Measurements from ENCODE around the gene ZNF202. TPM values are rescaled to one million over a fixed set of nuclear protein-coding genes. Genes with fewer than 3 reads are reported as not detected.
"Not testable (repeated sequence)": the region's sequence is repeated elsewhere in the genome, so short reads cannot be mapped to it uniquely, and the experiment has no call there.

Gene ZNF202
- polyA plus RNA-seq, 1 donor: 20.6 TPM

DNA sequence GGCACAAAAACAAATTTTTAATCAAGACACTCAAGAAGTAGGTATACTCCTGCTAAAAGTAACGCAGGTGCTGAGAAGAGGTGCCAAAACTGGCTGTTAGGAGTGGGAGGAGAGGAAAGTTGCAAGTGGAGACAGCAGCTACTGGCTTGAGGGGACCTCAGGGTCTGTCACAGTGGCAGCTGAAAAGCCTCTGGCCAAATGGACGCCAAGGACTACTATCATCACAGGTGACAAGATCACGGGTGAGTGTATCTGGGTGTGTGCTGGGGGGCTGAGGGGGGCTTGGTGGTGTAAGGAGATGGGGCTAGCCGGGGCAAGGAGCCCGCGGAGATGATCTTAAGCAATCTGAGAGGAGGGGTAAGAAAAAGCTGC lies 687 bp downstream of the ZNF202 start:
- no peak for DNase-seq

- DNase-seq: no peak
Measured at GRCh38 chr11:123738374-123738773, 3.1 kb downstream of the ZNF202 start.

DNA sequence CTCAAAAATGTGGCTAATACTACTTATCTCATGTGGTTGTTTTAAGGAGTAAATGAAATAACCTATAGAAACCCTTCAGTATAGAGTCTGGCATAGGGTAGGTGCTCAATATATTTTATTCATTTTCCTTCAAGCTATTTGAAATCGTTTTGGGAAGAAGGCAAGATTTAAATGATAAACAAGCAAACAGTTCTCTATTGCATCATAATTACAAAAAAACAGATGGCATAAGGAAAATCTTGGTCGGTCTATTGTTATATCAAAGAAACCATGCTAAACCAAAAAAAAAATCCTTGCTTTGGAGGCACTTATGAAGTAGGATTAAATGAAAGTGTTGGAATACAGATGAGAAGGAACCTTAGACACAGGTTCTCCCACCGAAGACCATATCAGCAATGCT lies 4.7 kb downstream of the ZNF202 start:
- no peak for DNase-seq

GRCh38 chr11:123729602-123730001 lies 11.9 kb downstream of the ZNF202 start:
- no peak for DNase-seq

GRCh38 chr11:123725995-123726655 lies 15.3 kb downstream of the ZNF202 start:
- no peak for DNase-seq

- no peak for DNase-seq
Measured at GRCh38 chr11:123719452-123719851, 22.0 kb downstream of the ZNF202 start.

- no peak for DNase-seq
Measured at GRCh38 chr11:123718469-123718868, 23.0 kb downstream of the ZNF202 start.

DNA sequence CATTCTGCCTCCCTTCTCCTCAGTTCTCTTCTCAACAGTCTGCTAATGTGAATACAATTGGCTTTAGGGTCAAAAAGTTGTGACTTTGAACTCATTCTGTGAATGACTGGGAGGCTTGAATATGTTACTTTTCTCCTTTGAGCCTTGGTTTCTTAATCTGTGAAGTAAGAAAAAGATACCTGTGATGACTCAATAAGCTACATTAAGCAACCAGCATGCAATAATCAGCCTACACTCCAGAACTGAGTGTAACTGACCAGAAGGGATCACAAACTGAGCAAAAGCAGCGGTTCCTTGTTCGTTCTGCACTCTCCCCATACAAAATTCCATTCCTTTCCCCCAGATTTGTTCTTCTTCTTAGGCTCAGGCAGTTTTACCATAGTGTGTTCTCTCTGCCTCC lies 23.4 kb downstream of the ZNF202 start:
- no peak for DNase-seq

- DNase-seq: not testable (repeated sequence)
Measured at GRCh38 chr11:123712627-123713026, 28.8 kb downstream of the ZNF202 start.

- peak; percentile 47 for DNase-seq
Measured at GRCh38 chr11:123707606-123708205, 33.8 kb downstream of the ZNF202 start.

- DNase-seq: no peak
Measured at GRCh38 chr11:123707206-123707605, 34.3 kb downstream of the ZNF202 start.

GRCh38 chr11:123704341-123704740 lies 37.1 kb downstream of the ZNF202 start:
- no peak for DNase-seq

GRCh38 chr11:123702696-123703095 lies 38.8 kb downstream of the ZNF202 start:
- DNase-seq: no peak

DNA sequence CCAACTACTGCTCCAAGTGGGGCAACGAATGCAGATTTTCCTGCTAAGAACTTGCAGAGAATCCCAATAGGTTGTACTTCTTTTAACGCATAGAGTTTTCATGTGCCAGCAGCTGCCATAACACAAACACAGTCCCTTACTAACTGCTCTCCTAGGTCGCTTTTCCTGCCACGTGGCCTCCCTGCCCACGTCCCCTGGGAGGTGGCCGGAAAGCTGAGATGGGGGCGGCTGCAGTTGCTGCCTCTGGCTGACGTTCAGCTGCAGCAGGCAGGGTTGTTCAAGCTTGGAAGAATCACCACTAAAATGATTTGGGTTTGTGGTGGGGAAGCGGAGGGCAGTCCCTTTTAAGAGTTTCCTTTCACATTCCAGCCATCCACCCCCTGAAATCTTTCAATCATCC lies 39.3 kb downstream of the ZNF202 start:
- peak; percentile 3 for DNase-seq

GRCh38 chr11:123700772-123701171 lies 40.7 kb downstream of the ZNF202 start:
- no peak for DNase-seq

DNA sequence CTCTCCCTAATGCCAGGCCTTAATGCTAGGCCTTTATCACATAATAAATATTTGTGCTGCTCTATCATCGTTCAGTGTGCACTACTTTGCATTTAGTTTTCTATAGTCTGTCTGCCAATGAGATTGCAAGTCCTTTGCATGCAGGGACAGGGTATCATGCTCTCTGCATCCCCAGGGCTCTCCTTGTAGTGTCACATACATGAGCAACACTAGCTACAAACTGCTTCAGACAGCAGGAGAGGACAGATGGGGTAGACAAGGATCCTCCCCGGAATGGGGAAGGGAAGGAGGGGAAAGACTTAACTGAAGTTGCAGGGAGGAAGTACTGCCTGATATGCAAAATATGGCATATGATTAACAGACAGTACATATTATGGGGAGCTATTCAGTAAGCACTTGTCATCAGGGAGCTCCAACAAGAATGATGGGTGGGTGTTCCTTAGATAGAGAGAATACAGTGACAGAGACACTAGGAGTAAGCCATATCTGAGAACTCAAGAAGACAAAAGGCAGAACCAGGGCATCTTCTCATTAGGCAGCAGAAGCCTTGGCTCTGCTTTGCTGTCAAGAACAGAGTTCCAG lies 42.8 kb downstream of the ZNF202 start:
- DNase-seq: no peak

GRCh38 chr11:123696183-123696582 lies 45.3 kb downstream of the ZNF202 start:
- DNase-seq: no peak

DNA sequence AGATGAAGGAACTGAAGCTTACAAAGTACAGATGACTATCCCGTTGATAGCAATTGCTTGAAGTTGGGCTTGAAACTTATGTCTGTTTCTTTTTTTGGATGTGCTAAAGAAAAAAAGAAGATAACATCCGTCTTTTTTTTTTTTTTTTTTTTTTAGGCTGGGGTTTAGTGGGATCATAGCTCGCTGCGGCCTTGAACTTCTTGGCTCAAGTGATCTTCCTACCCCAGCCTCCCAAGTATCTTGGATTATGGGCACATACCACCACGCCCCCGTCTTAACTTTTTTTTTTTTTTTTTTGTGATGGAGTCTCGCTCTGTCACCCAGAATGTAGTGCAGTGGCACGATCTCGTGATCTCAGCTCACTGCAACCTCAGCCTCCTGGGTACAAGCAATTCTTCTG lies 46.2 kb downstream of the ZNF202 start:
- no peak for DNase-seq

GRCh38 chr11:123694551-123694950 lies 46.9 kb downstream of the ZNF202 start:
- DNase-seq: no peak

DNA sequence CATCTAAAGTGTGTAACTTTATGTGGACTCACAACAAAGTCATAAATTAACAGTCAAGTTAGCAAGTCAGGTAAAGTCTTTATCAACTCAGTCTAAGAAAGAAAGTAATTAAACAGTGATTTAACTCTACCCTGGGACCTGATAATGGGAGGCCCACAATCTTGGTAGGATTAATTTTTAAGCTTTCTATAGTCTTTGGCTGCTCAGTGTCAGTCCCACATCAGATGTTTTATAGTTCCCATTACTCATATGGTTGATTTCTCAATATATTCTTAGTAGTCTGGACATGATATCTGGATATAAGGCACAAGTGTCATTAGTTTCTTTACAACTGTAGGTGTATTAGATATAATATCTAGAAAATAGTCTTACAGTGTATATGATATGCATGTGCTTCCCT lies 48.5 kb downstream of the ZNF202 start:
- no peak for DNase-seq

DNA sequence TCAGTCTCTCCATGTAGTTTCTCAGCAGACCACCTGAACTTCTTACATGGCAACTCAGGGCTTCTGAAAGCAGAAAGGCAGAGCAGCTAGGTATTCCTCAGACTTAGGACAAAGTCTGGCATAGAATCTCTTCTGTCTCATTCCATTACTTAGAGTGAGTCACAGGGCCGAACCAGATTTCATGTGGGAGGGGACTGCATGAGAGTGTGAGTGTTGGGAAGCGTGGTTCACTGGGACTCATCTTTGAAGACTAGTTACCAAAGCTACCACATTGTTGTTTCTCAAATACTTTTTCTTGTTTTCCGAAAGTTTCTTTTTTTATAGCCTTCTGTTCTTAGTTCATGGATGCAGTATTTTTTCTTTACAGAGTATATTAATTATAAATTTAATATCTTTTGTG lies 51.0 kb downstream of the ZNF202 start:
- no peak for DNase-seq

DNA sequence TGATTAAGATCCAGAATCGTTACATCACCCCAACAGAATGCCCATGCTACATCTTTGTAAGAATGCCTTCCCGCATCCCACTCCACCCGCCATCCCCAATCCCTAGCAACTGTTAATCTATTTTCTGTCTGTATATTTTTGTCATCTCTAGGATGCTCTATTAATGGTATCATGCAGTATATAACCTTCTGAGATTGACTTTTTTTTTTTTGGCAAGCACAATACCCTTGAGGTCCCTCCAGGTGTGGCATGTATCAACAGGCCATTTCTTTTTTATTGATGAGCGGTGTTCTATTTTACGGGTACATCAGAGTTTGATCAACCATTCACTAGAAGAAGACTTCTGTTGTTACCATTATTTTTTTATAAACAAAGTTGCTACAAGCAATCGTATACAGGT lies 56.9 kb downstream of the ZNF202 start:
- no peak for DNase-seq

DNA sequence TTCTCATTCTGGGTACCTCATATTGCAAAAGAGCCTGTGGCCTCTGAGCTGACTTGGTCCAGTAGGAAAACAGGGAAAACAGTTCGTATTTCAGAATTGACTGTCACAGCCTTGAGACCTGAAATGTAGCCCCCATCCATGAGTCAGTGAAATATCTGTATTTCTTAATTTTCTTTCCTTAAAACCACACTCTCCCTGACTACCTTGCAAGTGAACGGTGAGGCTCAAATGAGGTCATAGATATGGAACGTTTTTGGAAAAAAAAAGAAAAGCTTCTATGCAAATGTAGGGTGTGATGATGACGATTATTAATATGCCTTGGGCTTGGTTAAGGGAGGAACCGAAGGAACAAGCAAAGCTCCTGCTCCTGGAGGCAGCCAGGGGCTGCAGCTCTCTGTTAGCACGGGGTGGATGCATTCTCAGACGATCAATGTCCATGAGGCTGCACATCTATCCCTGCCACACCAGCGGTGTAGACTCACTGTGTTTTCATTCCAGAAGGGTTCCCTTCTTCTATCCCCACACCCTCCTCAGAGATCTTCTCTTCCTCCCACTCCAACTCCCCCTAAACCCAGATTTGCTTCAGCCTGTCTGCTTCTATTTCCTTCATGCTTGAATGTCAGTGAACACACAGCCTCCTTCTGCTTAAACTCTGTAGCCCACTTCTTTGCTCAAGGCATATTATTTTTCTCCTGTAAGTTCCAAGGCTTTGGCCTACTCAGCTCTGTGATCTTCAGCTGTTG lies 57.9 kb downstream of the ZNF202 start:
- DNase-seq: no peak

All from hindlimb muscle (tissue), 1 donor.